ENCODE measurements around the gene ZNF525. TPM values are rescaled to one million over a fixed set of nuclear protein-coding genes. Genes with fewer than 3 reads are reported as not detected.

The ZNF525 gene
- total and polyA plus RNA-seq, 9 of the 15 experiments (the other 6 are each of a cell fraction or from before 2014, with no cell fraction given): 1.5 to 12.0 (median 6.7) TPM

- no peak for TF ChIP-seq USF1 (CRISPR knock-in tag; IDR thresholded peaks at IDR 0.05)
- no peak for TF ChIP-seq SIRT6 (IDR thresholded peaks at IDR 0.05; ENCODE audit: low read depth, low read length)
- no peak for TF ChIP-seq HEY1 (CRISPR knock-in tag; IDR thresholded peaks at IDR 0.05; ENCODE audit: borderline replicate concordance)
- TF ChIP-seq SMARCE1 (IDR thresholded peaks at IDR 0.05): no peak
- TF ChIP-seq POLR3A (IDR thresholded peaks at IDR 0.05; ENCODE audit: borderline replicate concordance, extremely low read depth, insufficient read depth, insufficient read length): no peak
- TF ChIP-seq CHD2 (IDR thresholded peaks at IDR 0.05; ENCODE audit: low read depth, low read length): no peak; the same call in 1 of the 2 replicates
- TF ChIP-seq TAF9B (IDR thresholded peaks at IDR 0.05; ENCODE audit: partially characterized antibody): no peak
- peak; percentile 48; the same call in 1 of the 2 replicates for TF ChIP-seq EGR1 (conservative IDR thresholded peaks at IDR 0.05)
- no peak for TF ChIP-seq ZNF197 (CRISPR knock-in tag; IDR thresholded peaks at IDR 0.05; ENCODE audit: low read depth)
- TF ChIP-seq ATF3 (IDR thresholded peaks at IDR 0.05): no peak
- TF ChIP-seq ATF3 (CRISPR knock-in tag; conservative IDR thresholded peaks at IDR 0.05): no peak
- no peak for TF ChIP-seq CUX1 (CRISPR knock-in tag; IDR thresholded peaks at IDR 0.05)
- TF ChIP-seq YBX1 (IDR thresholded peaks at IDR 0.05): no peak
- TF ChIP-seq SREBF1 (IDR thresholded peaks at IDR 0.05; ENCODE audit: borderline replicate concordance, low read depth, low read length): no peak
- TF ChIP-seq CBX8 (IDR thresholded peaks at IDR 0.05; ENCODE audit: borderline replicate concordance, extremely low read depth, low read depth, low read length, poor library complexity, severe bottlenecking): no peak
- no peak for TF ChIP-seq GABPB2 (CRISPR knock-in tag; conservative IDR thresholded peaks at IDR 0.05)
- TF ChIP-seq KDM1A (IDR thresholded peaks at IDR 0.05): no peak
- no peak for TF ChIP-seq SREBF2 (CRISPR knock-in tag; IDR thresholded peaks at IDR 0.05)
- no peak for TF ChIP-seq RFX7 (CRISPR knock-in tag; IDR thresholded peaks at IDR 0.05)
- peak; percentile 21 to 64; a peak in 2 of 4 replicates for TF ChIP-seq SIN3A (IDR thresholded peaks at IDR 0.05; ENCODE audit: borderline replicate concordance in 2 of 2, control insufficient read depth in 1 of 2, low read depth in 2 of 2, low read length in 2 of 2)
- peak; percentile 80 for TF ChIP-seq POLR2B (IDR thresholded peaks at IDR 0.05; ENCODE audit: low read depth, partially characterized antibody)
Measured at GRCh38 chr19:53394974-53395839, 29.7 kb downstream of the ZNF525 start, which contains the start of gene ZNF765 (continued).

Data from K562 (cell line).